CD1c-positive myeloid dendritic cell (primary cell): ENCODE results near the gene TRPM5.
A peak's percentile ranks its signal among the peaks of the same experiment; 100 is the strongest.

Experiments
- DNase-seq: peaks from one replicate; pipeline ENCODE4 v3.0.0-alpha.2; 2016; ENCODE audit errors: extremely low spot score

TRPM5 gene

DNA sequence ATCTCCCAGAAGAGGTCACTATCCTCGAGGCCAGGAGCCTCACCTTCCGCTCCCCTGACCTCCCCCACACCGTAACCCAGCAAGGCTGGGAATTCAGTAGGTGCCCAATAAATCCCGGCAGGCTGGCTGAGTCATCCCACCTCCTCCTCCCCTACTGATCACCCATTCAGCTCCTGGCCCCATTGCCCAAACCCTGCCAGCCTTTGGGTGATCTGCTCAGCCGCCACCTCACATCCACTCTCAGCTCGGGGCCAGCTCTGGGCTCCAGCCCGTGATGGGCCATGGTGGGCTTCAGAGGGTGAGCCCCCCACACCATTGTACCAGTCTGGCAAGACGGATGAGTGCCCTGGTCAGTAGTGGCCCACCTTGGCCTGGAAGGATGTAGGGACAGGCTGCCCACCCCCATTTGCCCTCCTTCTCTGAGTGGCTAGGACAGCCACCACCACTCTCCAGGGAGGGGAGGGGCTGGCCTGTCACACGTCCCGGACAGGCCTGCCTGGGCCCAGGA, 8.2 kb downstream of the TRPM5 start:
- no peak for DNase-seq

DNA sequence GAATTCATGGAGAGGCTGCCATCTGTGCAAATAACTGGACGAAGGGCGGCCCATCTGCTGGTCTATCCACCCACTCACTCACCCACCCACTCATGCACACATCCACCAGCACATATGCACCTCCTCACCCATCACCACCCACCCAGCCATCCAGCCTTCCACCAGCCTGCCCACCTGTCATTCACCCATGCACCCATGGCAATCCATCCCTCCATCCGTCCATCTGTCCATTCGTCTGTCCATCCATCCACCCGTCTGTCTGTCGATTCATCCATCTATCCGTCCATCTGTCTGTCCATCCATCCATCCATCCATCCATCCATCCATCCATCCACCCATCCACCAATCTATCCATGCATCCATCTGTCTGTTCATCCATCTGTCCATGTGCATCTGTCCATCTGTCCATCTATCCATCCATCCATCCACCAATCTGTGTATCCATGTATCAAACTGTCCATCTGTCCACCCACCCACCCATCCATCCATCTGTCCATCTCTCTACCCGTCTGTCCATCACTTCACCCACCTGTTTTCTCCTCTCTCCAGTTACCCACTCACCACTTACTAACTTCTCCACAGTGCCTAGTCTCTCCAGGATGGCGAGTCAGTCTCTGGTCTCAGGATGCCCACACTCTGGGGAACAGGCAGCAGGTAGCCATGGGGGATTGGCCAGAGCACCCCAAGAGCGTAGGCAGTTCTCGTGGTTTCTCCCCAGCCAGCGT, 8.9 kb downstream of the TRPM5 start:
- no peak for DNase-seq

DNA sequence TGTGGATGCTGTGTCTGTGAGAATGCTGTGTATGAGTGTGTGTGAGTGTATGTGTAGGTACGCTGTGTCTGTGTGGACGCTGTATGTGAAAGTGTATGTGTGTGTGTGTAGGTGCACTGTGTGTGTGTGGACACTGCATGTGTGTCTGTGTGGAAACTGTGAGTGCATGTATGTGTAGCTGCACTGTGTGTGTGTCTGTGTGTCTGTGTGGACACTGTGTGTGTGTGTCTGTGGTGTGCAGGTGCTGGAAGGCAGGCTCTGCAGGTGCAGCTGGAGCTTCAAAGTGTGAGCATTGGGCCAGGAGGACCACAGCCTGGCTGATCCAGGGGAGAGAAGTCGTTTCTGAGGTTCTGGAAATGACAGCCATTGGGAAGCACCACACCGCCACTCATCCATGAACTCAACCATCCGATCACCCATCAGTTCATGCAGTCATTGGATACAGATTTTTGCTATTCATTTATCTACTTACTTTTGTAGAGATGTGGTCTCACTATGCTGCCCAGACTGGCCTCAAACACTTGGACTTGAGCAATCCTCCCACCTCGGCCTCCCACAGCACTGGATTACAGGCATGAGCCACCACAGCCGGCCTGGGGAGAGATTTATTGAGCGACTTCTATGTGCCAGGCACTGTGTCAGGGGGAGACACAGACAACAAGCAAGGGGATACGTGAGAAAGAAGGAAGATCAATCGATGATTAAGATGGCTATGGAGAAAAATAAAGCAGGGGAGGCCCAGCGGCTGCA, 9.6 kb downstream of the TRPM5 start:
- DNase-seq: no peak

DNA sequence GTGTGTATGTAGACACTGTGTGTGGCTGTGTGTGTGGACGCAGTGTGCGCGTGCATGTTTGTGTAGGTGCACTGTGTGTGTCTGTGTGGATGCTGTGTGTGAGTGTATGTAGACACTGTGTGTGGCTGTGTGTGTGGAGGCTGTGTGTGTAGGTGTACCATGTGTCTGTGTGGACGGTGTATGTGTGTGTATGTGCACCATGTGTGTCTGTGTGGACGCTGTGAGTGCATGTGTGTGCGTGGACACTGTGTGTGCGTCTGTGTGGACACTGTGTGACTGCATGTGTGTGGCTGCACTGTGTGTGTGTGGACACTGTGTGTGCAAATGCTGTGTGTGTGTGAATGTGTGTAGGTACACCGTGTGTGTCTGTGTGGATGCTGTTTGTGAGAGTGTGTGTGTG, 10.3 kb downstream of the TRPM5 start:
- DNase-seq: no peak

DNA sequence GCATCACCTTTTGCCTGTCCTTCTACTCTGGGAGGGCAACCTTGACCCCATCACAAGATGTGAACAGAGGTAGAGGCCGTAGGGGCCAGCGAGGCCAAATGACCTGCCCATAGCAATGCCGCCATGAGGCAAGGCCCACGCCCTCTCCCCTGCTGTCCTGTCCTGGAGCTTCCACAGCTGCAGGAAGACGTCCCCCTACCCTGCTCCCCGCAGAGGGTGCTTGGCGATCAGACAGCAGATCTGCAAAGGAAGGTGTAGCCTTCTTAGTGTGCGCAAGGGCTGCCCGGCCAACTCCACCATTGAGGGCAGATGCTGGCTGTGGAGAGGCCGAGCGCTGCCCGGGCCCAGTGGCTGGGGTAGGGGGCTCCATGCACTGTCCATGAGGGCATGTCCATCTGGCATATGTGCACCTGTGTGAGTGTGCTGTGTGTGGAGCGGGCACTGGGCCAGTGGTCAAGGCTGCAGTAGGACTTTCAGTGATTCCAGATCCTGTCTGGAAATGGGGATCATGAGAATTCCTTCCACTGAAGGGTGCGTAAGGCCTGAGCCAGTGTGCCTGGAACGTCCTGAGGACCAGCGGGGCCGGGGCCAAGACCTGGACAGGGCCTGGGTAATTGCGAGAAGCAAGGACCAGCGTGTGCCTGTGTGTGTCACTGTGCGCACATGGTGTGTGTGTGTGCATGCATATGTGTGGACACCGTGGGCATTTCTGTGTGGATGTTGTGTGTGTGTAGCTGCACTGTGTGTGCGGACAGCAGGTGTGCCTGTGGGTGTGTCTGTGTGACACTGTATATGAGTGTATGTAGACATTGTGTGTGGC, 11.0 kb downstream of the TRPM5 start:
- DNase-seq: no peak

DNA sequence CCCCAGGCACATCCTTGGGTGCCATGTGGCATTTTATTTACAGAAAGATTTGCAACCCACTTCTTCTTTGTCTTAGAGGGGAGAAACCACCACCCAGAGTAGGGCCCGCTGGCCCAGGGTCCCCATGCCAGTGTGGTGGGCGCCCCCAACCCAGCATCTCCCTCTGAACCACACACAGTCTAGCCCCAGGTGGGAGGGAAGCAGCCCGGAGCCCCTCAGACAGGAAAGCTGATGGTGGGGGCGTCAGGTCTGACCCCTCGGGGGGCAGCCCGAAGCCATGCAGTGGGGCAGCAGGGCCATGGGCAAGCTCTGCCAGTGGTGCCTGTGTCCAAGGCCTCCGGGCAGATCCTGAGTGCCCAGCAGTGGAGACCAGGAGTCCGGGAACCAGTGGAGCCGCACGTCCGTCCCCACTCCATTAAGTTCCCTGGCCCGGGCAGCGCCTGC, 11.7 kb downstream of the TRPM5 start:
- no peak for DNase-seq

DNA sequence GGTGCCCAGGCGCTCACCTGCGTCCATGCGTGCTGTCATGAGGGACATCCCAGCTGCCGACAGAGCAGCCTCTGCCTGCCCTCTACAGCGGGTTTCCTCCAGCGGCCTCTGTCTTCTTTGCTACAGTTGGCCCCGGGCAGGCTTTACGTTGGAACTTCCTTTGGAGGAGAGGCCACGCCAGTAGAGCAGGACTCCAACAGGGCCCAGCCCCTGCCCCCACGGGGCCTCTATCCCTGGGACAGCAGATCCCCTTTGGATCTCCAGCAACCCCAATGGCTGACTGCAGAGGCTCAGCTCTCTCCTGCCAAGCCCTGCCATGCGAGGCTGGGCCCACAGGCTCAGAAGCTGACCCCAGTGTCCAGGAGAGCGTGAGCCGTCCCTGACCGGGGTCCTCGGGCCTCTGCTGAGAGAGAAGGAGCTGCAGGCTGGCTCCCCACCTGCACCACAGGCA, 12.1 kb downstream of the TRPM5 start:
- DNase-seq: no peak

DNA sequence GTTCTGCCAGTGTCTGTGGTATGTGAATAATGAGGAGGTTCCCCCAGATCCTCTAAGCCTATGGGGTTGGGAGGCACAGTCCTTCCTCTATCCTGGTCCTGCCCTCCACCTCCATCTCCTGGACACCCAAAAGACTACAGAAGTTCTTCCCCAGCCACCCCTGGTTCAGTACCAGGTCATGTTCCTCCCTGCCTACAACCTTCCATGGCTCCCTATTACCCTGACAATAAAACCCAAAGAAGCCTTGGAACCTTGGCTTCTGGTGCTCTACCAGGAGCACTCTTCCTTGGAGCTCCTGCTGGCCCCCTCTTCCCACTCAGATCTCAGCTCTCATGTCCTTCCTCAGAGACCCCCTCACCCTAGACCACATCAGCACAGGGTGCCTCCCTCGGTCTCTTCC, 12.9 kb downstream of the TRPM5 start:
- no peak for DNase-seq

DNA sequence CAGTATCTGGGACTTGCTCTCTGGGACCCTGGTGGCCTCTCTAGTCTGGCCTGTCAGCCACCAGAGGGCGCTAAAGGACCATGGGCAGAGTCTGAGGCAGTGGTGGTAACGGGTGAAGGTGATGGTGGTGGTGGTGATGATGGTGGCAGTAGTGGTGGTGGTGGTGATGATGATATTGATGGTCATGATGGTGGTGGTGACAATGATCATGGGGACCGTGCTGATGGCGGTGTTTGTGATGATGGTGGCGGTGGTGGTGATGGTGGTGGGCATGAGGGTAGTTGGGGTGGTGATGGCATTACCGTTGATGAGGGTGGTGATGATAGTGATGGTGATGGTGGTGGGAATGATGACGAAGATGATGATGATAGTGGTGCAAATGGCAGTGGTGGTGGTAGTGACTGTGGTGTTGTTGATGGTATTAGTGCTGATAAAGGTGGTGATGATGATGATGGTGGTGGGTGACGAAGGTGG, 16.0 kb downstream of the TRPM5 start:
- peak; percentile 88 for DNase-seq

DNA sequence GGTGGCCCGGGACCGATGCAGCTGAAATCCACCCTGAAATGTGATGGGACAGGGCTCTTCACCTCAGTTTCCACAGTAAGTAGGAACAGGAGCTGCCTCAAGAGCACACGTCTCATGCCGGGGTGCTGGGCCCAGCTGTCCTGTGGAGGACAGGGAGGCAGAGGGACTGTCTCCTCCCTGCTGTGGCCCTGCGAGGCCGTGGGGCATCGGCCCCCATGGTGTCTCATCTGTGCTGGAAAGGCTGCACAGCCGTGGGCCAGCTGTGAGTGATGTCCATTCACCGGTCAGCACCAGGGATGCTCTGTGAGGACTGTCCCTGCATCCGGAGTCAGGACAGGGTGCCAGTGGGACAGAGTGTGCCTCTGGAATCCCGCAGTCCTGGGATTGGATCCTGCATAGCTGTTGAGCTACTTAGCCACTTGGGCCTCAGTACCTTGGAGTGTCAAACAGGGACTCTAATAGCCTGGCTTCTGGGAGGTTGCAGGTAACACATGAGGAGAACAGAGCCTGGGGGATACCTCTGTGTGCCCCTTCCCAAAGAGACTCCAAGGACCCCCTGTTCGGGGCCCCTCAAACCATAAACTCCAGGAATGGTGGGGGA, 16.5 kb downstream of the TRPM5 start:
- no peak for DNase-seq

DNA sequence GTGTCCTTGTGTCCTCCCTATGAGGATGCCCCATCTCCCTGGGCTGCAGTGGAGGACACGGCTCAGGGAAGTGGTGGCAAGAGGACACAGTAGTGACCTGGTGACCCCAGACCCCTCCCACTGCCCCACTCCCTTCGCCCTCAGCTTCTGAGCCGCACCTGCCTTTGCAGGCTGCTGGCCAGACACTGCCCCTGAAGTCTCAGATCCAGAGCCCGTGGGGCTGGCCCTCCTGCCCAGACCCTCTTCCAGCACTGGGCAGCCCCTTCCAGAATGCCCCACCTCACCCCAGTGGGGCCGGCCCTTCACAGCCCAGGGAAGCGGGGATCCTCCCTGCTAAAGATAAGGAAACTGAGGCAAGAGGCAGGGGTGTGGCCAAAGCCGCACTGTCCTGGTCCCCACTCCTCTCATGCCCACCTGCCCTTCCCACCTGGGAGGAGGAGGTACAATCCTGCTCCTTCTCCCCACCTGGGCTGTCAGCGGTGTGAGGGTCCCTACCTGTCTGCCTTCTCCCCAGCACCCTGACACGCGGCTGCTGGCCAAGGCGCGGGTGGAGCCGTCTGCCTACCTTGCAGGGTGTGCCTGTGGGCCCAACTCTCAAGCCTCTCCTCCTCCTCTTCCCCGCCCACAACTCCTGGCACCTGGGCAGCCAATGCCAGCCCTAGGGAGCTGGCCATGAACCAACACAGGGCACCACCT, 17.3 kb downstream of the TRPM5 start:
- DNase-seq: no peak

DNA sequence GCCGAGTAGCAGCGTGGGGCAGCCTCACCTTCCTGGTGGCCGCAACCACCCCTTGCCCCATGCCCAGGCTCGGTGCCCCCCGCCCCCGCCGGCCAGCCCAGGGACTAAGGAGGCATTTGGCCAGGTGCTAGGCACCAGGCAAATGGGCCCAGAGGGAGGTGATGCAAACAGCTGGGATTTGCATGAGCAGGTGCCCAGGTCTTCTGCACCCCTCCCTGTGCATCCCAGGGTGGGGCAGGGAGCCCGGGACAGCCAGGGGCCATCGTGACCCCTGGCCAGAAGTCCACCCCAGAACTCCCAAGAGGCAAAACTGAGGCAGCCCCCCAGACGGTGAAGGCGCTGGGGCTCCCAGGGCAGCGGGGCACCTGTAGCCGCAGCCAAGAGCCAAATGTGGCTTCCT, 18.1 kb downstream of the TRPM5 start:
- DNase-seq: no peak

DNA sequence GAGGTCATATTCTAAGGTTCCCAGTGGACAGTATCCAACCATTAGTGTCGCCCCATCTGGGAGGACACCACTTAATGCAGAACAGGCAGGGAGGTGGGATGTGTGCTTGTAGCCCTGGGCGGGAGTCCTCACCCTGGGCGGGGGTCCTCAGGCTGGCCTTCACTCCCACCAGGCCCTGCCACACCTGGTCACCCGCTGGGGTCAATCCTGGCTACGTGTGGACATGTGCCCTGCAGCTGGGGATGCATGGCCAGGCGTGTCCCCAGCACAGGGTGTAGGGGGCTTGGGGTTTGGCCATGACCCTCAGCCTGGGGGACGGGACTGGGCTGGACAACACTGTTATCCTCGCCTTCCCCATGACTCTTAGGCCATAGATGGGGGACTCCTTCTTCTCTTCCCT, 18.8 kb downstream of the TRPM5 start:
- no peak for DNase-seq

DNA sequence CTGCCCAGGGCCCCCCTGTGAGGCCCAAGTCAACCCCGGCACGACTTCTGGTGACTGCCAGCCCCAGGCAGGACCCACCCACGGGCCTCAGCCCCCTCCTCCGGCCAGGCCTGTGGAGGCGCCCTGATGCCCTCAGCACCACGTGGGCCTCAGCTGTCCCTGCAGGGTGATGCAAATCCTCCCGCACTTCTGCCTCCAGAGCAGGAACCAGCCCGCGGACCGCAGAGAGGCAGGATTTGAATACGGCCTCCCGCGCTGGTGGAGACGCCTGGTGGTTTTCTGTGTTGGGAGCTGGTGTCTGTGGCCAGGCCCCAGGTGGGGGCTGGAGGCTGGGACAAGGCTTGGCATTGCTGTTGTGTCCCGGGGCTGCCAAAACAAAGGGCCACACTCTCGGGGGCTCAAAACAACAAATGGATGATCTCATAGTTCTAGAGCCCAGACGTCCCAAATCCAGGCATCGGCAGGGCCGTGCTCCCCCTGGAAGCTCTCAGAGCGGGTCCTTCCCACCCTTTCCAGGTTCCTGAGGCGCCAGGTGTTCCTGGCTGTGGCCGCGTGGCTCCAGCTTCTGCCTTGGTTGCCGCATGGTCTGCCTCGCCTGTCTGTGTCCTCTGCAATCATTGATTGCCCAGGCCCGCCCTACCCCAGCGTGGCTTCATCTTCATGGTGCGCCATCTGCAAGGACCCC, 19.4 kb downstream of the TRPM5 start:
- peak; percentile 66 for DNase-seq

DNA sequence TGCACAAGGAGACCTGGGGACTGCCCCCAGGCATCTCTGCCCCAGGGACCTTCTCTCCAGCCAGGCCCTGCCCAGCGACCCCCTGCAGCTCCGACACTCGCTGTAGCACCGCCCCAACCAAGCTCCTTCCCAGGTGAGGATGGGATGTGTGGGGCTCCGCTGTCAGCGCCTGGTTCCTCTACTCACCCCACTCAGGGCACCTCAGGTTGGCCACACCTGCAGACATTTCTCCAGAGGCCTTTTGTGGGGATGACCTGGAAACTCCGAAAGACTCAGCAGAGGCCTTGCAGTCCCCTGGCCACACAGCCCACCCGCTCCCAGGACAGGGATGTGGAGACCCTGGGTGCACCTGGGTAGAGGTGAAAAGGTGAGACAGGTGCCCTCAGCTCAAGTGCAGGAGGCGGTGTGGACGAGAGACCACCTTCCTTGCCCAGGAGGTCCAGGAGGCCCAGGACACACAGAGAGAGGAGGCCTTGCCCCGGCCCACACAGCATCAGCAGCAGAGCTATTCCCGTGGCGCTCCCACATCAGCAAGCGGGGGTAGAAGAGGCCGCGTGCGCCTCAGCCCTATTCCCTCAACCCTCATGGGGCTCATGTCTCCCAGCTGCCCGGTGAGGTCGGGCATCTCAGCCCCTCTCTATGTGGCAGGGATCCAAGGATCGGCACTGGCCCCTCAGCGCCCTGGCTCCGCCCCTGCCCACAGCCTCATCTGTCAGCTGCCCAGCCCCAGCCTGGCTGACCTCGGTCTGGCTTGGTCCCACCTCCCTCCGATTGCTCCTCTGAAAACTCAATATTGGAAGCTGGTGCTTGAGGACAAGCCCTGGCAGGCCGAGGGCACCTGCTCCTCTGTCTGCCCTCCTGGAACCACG, 20.9 kb downstream of the TRPM5 start:
- DNase-seq: no peak

DNA sequence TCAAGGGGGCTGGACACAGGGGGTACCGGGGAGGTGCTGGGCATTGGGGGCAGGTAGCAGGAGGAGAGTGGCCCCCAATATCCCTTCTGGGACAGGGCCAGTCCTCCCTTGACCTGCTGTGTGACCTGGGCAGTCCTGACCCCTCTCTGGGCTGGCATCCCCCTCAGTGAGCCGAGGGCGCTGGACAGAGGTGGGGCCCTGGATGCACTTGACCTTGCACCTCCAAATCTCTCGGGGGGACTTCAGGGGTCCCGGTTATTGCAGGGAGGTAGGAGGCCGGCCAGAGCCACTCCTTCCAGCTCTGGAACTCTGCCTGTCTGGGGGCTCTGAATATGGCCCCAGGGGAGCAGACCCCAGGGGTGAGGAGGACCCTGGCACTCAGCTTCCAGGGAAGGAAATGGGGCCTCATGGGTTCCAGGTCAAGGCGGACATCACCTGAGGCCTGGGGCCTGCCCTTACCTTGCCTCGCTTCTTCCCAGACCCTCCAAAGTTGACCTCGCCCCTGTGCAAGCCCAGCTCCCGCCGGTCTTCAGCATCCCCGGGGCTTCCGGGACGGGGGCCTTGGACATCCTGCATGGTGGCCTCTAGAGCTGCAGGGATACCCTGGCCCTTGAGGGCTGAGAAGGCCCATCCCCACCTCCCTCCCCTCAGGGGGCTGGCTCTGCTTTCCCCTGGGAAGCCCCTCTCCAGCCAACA, 21.7 kb downstream of the TRPM5 start:
- DNase-seq: no peak

DNA sequence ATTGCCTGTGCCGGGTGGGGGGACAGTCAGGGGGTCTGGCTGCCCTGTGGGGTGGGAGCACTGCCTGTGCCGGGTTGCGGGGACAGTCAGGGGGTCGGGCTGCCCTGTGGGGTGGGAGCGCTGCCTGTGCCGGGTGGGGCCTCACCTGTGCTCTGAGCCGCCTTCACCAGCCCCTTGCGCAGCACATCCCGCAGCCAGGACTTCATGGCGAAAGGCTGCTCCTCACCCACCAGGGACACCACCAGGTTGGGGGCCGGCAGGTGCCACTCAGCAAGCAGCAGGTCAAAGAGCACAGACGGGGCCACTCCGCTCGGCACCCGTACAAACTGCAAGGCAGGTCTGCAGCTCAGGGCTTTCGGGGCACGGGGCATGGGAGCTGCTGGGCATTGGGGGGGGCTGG, 22.3 kb downstream of the TRPM5 start:
- DNase-seq: no peak

DNA sequence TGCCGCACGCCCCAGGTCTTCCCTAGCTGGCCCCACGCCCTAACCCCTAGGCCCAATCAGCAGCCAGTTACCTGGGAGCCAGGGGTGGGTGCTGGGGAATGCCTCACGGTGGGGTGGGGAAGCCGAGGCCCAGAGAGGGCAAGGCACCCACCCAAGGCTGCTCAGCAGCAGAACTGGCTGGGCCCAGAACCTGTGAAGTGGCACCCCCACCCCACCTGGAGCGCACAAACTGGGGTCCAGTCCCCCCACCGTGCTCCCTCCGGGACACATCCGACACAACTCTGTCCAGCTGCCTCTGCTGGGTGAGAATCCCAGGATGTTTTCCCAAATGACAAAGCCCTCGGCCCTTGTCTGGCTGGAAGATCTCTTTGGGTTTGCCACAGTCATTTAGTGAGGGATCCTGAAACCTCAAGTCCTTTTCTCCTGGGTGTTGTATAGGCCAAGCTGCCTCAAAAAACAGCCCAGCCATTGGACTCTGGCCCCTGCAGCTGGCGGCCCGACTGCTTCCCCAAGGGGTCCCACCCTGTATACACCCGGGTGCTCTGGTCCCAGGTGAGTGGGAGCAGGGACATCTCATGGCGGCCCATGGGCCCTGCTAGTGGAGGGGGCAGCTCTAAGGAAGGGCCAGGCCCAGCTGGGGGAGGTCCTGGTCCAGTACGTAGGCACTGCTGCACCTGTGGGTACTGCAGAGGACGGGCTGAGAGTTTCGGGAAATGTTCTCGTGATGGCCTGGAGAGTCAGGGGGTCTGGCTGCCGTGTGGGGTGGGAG, 22.9 kb downstream of the TRPM5 start:
- DNase-seq: no peak
